PFSK-1 (cell line): Measurements from ENCODE around the gene CCR3.

Experiments used
- POLR2AphosphoS5 ChIP-seq: IDR thresholded peaks from 2 replicates; pipeline ENCODE4 v1.6.1; 2012; ENCODE audit warnings: low read depth, mild to moderate bottlenecking, control low read depth, low read length, moderate library complexity
- SIN3A ChIP-seq: IDR thresholded peaks from 2 replicates; pipeline ENCODE4 v1.6.1; 2012; ENCODE audit warnings: mild to moderate bottlenecking, low read length, moderate library complexity, borderline replicate concordance; ENCODE audit not compliant: insufficient read depth
- TAF1 ChIP-seq: IDR thresholded peaks from 2 replicates; pipeline ENCODE4 v1.6.1; 2012; ENCODE audit warnings: low read length, control low read depth, borderline replicate concordance; ENCODE audit not compliant: insufficient read depth
- TF ChIP-seq, protein P1 (sequence below), 2 experiments: IDR thresholded peaks; 2 replicates each; pipeline versions ENCODE4 v1.6.1 to v1.8.0; 2011 to 2012; ENCODE audit warnings: low read depth in 2 of 2, low read length in 2 of 2, control low read depth in 1 of 2, inconsistent platforms in 1 of 2, mild to moderate bottlenecking in 1 of 2, moderate library complexity in 1 of 2; ENCODE audit not compliant: insufficient read depth in 1 of 2

DNA sequence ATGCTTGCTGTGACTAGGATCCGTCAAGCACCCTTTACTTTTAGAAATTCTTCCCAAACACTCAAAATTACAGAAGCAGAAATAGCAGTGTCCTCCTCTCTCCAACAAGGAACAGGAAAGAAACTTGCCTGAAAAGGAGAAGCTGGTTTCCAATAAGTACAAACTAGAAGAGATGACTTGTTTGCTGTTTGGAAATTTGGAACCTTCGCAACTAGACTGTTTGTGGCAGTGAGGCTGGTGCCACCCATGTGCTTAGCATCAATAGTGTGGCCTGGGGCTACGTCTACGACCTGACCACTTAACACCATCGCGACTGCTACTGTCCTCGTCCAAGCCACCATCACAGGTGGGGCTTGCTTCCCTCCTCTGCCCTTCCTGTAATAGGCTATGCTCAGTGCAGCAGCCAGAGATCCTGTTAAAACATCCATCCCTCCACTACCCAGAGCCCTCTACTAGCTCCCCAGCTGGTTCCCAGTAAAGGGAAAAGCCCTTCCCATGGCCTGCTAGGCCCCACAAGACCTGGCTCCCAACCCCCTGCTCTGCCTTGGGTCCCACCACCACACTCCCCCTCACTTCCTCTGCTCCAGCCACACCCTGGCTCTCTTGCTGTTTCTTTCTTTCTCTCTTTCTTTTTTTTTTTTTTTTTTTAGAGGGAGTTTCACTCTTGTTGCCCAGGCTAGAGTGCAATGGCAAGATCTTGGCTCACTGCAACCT, 59.0 kb downstream of the CCR3 start:
- TF ChIP-seq TAF1 (no peak), SIN3A (no peak), POLR2AphosphoS5 (no peak)
- TF ChIP-seq, protein P1, sequence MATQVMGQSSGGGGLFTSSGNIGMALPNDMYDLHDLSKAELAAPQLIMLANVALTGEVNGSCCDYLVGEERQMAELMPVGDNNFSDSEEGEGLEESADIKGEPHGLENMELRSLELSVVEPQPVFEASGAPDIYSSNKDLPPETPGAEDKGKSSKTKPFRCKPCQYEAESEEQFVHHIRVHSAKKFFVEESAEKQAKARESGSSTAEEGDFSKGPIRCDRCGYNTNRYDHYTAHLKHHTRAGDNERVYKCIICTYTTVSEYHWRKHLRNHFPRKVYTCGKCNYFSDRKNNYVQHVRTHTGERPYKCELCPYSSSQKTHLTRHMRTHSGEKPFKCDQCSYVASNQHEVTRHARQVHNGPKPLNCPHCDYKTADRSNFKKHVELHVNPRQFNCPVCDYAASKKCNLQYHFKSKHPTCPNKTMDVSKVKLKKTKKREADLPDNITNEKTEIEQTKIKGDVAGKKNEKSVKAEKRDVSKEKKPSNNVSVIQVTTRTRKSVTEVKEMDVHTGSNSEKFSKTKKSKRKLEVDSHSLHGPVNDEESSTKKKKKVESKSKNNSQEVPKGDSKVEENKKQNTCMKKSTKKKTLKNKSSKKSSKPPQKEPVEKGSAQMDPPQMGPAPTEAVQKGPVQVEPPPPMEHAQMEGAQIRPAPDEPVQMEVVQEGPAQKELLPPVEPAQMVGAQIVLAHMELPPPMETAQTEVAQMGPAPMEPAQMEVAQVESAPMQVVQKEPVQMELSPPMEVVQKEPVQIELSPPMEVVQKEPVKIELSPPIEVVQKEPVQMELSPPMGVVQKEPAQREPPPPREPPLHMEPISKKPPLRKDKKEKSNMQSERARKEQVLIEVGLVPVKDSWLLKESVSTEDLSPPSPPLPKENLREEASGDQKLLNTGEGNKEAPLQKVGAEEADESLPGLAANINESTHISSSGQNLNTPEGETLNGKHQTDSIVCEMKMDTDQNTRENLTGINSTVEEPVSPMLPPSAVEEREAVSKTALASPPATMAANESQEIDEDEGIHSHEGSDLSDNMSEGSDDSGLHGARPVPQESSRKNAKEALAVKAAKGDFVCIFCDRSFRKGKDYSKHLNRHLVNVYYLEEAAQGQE (IDR thresholded peaks at IDR 0.05; ENCODE audit: insufficient read depth in 1 of 2, low read depth in 2 of 2, low read length in 2 of 2): no peak
